ENCODE measurements around the gene TSHZ3.

The TSHZ3 gene

DNA sequence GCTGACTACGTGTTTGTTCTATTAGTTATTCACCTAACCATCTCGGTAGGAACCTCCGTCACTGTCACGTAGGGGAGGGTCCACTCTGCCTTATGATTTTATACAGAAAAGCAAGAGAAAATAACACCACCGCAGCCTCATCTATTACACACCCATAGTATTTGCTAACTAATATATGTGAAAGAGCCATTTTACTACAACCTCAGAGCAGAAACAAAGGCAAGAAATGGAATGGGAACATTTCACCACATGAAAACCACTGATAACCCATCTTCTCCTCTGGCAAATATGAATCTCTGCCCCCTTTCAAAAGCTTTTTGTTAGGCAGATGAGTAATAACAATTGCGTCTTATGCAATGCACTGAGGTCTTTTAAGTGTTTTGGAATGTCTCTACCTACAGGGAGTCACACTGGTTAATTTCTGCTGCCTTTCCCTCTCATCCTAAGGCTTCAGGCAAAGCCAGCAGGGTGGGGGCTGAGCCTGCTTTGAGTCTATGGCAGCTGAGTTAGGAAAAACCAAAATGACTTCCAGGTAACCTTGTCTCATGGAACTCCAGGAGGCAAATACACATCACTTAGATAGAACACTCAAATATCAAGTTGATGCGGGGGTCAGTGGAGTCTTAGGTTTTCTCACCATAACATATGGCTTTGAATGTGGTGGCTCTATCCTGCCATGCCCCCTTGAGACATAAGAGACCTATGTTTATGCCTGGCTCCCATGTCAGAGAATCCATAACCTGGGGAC lies 15.0 kb downstream of the TSHZ3 start:
- no peak for DNase-seq

DNA sequence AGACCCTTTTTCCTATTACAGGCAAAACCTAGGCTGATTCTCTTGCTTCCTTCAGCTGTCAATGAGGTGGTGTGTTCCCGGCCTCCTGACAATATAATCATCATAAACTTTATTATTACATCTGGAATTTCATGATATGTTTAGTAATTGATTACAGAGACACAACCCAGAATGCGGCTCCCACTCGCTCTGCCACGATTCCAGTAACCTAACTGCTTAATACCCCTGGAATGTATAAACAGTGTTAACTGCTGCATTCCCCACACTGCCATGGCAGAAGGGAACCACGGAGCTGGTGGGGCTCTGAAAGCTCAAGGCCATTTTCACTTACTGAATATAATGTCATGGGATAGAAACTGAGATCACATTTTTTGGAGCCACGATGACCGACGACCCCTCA lies 17.1 kb downstream of the TSHZ3 start:
- DNase-seq = no peak

DNA sequence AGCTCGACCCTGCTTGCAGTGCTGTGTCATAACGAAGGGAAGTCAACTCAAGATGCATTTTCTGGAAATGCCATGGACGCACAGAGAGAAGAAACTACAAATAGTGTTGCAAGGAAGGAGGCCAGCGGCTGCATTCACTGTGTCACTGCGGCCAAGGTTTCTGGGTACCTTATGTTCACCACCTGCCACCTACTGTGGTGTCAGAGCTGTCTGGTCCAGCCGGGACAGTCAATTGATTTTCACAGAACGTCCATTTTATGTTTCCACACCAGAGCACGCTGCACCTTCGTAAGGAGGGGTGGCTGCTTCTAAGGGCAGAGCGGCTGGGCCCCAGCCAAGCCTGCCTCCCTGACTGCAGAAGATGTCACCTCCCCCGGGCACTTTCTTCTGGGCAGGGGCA lies 17.7 kb downstream of the TSHZ3 start:
- DNase-seq = no peak

DNA sequence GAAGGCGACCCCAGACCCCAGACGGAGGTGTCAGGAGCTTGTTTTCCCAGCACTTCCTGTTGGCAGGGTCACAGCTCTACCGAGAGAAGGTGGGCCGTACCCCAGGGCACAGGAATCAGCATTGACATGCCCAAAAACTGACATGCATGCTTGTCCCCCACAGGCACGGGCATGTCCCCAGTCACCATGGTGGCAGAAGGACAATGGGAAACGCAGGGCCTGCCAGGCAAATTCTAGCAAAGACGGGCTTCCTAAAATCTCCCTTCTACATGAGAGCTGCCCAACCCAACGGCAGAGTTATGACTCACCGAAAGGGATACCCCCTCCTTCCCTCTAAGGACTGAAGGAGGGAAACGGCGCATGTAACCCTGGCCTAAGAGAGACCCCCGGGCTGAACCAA lies 18.5 kb downstream of the TSHZ3 start:
- no peak for DNase-seq

DNA sequence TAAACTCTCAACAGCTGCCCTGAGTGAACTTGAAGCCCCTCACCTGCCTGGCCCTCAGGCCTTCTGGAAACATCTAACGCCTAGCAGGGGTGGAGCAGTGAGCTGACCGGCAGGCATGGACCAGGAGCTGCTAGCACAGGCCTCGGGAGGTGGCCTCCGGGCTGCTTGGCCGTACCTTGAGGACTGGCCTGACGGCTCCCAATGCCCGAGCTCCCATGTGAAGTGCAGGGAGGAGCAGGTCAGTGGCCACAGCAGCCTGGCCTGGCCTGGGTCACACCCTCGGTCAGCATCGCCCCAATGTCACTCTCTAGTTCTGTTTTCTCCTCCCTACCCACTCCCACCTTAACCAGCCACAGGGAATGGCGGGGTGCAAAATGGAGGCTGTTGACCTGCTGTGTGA lies 19.0 kb downstream of the TSHZ3 start:
- no peak for DNase-seq

DNA sequence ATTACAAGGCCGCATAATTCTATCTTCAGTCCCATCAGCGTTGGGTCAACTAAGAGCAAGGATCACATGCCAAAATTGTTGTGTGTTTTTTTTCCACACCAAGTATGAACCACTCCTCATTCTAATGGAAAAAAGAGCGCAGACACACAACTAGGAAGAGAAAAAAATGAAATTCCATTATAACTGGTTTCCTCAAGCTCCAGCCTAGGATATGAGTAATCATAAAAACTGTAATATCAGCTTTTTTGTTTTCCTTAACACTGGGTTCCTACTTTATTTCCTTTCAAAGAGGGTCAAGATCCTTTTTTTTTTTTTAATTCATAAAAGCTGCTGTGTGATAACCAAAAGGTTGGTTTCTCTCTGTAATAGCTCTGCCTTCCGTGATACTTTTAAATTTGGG lies 19.4 kb downstream of the TSHZ3 start:
- no peak for DNase-seq

DNA sequence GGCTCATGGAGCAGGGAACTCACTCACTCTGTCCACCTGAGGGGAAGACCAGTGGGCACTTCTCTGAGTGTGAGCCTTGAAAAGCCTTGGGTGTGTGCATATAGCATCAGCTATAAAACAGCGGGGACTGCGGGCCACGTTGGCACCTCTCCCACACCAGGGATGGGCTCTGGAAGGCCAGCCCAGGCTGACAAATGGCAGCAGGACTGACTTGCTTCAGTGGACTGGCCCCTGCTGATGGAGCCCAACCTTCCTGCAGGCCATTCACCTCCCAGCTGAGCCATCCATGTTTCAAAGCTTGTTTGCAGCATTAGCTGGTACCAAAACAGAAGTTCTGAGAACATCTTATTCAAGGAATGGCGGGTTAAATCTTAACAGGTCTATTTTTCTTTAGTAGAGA lies 21.0 kb downstream of the TSHZ3 start:
- DNase-seq = no peak

DNA sequence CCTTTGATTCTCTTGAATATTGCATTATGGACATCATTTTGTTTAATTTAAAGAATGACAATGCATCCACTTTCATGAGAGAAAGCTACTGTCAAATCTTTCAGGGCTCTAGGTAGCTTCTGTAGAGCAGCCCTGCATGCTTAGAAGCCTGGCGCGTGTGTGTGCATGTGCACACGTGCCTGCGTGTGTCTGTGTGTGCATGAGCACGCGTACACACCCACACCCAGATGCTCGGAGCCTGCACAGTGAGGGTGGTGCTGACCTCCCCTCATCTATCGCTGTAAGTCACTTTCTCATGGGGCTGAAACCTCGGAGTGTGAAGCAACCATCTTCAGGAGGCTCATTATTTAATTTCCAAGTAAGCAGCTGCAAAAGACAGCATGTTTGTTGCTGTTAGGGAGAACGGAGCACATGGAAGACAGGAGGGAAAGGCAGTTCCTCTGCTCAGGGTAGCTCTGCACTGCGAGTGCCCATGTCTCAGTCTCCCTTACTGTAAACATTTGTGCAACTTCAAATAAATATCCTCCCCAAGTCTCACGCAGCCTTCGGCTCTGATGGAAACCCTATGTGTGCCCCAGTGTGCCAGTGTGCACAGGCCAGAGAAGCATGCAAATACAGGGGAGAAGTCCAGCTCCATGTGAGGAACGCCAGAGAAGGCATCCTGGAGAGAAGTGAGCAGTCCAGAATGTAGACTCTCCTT lies 22.8 kb downstream of the TSHZ3 start:
- DNase-seq = no peak

DNA sequence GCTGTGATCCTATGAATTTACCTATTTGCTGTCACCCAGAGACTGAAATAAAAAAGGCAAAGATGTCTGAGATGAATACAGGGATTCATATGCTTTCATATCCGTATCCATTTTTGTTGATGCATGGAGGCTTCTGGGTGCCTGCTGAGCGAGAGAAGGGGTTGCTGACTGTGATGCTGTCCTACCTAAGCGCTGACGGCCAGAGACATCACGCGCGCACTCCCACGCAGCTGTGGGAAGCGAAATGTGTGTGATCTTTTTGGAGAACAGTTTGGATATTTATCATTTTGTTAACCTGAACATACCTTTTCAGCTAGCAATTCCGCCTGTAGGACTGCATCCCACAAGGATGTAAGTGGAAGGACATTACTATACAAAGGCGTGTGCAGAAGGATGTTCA lies 23.9 kb downstream of the TSHZ3 start:
- DNase-seq = no peak

DNA sequence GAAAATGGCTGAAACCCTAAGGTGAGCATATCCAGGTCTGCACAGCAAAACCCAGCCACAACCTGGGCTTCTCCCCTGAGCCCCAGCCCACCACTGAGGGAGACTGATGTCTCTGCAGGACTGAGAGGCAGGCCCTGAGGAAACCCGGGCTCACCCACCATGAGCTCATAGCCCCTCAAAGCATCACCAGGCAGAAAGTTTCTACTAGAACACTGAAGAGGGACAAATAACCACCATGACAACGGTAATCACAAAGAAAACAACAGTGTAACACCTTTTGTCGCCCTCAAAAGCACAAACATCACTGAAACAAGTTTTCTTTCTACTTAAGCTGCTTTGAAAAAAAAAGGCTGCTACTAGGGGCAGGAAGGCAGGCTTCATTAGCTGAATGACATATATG lies 29.8 kb downstream of the TSHZ3 start:
- no peak for DNase-seq

DNA sequence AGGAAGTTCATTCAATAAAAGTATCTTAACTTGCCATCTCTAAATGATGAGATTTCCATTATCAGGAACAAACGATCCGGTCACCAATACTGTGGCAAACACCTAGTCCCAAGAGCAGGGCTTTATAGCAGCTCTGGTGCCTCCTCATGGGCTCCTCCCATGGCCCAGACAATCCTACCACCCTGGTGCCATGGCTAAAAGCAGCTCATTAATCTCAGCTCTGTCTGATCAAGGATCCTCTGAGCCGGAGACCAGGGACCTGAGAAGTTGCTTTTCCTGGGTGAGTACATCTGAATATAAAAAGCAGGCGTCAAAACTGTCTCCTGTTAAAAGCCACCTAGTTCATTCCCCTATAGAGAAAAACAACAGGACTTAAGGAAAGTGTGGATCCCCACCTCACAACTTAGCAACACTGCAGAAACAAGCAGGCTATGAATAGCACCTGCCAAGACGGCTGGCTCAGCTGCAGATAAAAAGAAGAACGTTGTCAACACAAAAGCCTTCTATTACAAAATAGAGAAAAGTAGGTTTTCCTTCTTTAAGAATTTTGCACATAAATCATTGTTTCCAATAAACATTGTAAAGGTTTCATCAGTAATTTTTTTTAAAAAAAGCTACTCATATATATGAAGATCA lies 30.3 kb downstream of the TSHZ3 start:
- no peak for DNase-seq

DNA sequence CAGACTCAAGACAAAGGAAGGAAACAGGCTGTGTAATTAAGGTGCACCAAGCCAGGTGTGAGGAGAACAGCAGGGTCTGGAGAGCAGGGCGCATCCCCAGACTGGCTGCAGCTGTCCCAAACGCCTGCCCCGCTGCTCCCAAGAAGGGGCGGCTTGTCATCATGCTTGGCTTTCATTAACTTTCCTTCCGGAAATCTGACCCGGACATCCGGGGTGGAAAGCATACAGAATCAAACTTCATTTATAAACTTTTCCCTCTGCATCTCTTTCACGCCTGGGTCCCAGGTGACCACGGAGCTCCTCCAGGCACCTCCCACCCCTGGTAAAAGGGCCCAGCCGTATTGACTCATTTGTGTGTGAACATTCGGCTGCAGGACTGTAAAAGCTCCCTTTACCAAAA lies 31.7 kb downstream of the TSHZ3 start:
- DNase-seq = no peak

DNA sequence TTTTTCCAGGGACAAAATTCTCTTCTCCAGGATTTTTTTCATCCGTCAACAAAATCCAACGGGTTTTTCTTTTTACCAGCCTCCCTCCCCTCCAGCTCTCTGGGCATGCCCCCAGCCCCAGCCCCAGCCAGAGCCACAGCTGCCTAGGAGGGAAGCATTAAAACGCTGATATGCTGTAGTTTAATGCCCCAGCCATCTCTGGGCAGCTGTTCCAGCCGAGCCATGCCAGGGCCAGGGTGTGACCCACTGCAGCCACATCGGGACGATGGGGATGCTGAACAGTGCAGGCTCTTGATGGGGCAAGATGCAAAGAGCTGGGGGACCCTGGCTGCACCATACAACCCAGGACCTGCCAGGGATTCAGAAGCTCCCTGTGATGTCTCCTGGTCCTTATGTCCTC lies 32.1 kb downstream of the TSHZ3 start:
- DNase-seq = no peak

DNA sequence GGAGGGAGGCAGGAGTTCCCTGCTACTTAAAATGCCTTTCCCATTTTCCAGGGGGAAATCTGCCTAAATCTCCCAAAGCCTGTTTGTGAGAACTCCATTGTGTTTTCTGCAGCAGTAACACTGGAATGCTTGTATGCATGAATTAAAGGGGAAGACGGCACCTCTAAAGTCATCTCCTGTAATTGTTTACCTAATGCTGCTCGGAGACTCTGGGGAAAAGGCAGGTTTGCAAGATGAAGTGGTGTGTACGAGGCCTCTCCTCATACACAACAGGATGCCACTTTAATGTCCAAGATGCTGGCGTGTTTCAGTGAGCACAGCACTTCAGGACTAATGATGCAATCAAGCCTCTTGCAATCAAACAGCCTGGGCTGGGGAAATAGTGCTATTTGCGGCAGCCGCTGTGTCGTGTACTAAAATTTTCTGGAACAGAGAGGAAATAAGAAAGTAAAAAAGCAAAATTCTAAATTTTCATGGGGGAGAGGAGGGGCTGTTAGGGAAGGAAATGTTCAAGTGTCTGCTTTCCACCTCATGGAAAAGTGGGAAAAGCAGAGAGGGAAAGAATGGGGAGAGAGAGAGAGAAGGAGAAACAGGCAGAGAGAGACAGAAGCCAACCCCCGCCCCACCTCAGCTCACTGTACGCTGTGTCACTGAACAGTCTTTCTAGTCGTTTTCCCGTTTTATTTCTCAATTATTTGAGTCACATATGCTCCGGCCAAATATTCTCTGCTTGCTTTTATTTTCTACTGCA lies 32.9 kb downstream of the TSHZ3 start:
- no peak for DNase-seq

DNA sequence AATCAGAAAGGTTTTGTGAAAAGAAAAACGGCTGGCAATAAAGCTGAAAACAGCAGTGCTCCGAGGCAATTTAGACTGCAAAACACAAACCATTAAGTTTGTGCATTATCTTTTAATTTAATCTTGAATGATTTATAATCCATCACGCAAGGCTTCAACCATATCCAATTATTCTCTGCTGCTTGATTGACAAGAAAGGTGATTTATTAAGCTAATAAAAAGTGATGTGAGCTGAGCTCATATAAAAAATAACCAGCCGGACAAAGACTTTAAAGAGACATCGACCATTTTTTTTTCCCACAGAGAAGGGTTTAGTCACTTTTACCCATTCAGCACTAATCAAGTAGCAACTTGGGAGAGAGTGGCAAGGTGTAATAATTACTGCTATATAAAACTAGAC lies 33.6 kb downstream of the TSHZ3 start:
- DNase-seq = no peak

DNA sequence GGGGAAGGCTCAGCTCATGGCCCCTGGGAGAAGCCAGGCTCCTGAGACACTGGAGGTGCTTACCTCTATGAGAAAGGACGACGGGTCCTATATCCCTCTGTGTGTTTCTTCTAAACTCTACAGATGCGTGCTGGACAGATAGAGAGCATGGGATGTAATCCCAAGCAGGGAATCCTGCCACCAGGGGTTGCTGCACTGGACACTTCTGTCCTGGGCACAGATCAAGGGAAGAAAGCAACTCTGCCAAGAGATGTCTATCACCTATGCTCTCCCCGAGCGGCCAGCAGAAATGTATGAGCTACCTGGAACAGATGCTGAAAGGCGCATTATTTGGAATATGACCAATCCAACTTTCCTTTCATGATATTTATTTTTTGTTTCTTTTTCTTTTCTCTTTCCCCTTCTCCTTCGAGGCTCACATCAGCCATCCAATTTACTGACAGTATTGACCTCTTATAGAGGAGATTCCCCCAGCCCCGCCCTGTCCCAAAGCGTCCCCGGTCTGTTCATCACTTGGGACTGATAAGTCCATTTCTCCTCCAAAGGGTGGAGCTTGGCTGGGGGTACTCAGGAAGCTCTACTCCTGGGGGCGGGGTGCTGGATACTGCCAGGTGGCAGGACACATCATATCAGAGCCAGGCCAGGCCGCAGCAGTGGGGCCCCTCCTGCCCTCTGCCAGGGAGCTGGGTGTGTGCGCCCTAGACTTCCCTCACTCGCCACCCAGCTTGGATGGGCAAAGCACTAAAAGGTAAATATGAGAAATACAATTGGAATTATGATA lies 34.2 kb downstream of the TSHZ3 start:
- DNase-seq = no peak

DNA sequence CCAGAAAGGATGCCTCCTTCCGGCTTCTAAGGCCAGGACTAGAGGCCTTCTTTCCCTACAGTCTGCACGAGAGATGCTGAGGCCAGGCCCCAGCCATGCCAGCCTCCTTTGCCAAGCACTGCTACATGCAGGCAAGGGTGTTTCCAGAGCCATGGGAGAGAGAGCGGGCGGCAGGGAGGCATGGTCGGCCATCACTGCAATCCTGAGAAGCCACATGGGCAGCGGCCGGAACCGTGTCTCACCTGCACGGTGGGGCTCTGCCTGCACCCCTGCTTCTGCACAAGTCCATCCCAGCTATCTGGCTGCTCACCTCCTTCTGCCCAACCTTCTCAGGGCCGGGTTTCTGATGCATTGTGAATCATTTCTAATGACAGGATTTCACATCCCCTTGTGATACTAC lies 35.1 kb downstream of the TSHZ3 start:
- no peak for DNase-seq

DNA sequence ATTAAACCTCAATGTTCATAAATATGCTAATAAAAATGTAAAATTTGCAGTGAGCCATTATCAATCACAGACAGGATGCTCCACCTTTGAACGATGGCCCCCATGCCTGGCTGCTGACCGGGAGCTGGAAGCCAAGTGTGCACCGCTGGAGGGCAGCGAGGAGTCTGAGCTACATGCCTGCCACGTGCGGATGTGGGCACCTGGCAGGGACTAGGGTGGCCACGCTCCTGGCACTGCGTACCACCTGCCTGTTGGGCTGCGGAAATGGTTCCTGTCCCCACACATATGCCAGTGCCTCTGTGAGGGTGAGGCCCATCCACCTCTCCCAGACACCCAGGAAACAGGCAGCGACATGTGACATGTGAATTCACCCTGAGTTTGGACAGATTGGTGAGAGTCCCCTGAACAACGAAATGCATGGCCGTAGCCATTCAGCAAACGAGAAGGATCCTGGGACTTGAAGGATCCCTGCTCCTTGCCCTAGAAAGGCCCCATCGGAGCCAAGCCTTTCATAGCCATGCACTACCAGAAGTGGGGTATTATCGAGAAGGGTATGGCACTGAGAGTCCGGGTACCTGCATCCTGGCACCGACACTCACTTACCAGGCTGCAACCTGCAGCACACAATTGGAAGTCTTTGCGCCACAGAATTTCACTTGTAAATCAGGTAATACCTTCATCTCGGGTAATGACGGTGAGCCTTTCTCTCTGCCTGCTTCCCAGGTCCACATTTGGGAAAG lies 35.8 kb downstream of the TSHZ3 start:
- no peak for DNase-seq

DNA sequence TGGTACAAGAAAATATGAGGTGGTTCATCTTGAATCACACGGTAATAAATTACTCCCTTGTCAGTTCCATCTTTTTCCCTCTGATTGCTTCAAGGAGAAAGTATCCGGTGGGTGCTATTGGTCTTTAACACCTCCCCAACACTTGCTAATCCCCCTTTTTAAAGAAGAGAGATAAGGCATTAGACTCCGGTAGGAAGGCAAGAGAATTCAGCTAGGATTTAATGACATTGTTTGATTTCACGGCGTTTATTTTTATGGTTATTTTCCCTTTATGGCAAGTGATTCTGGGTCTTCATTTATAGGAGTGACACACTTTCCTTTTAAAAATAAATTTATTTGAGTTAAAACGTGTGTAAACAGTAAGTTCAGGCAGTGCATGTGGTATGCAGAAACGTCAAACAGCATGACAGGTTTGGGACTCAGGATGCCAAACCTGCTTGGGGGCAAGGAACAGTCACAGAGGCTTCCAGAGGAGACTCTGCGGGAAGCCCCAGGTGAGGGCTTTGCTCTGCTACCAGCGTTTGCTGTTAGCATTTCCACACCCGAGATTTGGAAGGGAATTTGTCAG lies 36.5 kb downstream of the TSHZ3 start:
- no peak for DNase-seq

DNA sequence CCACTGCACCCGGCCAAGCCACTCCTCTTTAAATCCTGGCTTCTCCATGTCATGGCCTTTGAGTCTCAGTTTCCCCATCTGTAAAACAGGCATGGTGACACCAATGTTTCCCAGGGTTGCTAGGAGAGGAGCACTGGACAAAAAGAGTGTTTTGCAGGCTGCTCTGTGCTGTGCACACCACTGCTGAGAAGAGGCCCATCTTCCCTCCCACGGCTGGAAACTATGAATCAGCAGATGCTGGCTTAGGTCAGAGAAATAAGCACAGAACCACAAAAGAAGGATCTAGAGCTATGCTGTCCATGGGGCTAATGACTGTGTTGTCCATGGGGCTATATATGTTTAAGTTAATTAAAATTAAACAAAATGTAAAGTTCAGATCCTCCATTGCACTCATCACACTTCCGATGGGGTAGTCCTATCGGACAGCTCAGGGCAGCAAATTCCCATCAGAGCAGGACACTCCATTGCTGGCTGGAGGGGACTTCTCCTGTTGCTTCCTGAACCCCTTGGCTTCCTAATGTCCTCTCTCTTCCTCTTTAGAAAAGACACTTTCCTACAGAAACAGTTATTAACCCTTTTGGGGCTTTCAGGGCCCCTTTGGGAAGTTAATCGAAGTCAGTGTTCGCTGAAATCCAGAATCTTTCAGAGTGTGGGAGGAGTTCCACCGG lies 37.1 kb downstream of the TSHZ3 start:
- no peak for DNase-seq
